Measurements from ENCODE around the gene HTATIP2. TPM values are rescaled to one million over a fixed set of nuclear protein-coding genes. Genes with fewer than 3 reads are reported as not detected.

Gene HTATIP2
- total RNA-seq, 1 experiment from 2014 or later = 43.4 TPM

- TF ChIP-seq REST (IDR thresholded peaks at IDR 0.05; ENCODE audit: low read depth) = no peak
- TF ChIP-seq POLR2AphosphoS5 (IDR thresholded peaks at IDR 0.05; ENCODE audit: low read depth, low read length) = peak; percentile 83
These were observed 24.0 kb downstream of the HTATIP2 start, which contains the start of gene PRMT3 (continued) for GRCh38 chr11:20387261-20388095.

DNA sequence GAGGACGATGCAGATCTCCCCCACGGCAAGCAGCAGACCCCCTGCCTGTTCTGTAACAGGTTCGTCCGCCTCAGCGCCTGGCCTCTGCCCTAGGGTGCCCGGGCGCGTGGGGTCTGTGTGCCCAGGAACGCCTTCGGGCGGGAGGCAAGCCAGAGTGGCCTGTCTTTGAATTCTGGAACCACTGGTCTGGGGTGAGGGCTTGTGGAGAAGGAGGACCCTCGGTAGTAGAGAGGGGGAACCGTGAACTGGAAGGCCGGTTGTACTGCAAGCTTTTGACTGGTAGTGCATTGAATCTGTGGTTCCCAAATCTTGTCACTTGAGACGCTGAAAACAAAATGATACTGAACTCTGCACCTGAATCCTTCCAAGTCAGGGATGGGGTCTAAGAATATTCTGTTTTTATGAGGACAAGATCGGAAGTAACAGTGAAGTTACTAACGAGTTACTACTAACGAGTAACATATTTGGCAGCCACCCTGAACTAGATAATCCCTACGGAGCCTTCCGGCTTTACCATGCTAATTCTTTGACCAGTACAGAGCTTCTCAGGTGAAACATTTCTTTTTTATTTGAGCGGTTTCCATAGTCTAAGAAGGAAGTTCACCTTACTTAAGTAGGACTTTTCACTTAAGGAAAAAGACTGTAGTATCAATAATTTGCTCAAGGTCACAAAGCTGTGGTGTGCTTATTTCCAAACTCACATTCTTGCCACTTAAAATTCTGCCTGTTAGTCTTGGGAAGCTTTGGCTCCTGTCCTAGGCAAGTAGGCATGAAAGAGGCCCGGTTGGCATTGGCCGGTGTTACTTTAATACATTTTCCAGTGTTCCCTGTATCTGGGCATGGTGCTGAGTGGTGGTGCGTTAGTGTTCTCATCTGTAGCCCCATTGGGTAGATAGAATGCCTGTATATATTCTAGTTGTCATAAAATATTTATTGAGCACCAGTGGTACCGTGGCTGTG, 24.9 kb downstream of the HTATIP2 start:
- H3K79me2 ChIP-seq (ENCODE audit: insufficient read depth, low read length) = peaks cover 31% of the 10 kb centered on the region
- TF ChIP-seq ZFX (IDR thresholded peaks at IDR 0.05) (peak; percentile 18), CTCF (IDR thresholded peaks at IDR 0.05 in 2 of 3, conservative IDR thresholded peaks at IDR 0.05 in 1 of 3; ENCODE audit: borderline replicate concordance in 1 of 3, insufficient read depth in 1 of 3, low read depth in 2 of 3, low read length in 2 of 3) (no peak), REST (IDR thresholded peaks at IDR 0.05; ENCODE audit: low read depth) (no peak), YY1 (IDR thresholded peaks at IDR 0.05; ENCODE audit: extremely low read depth, insufficient replicate concordance, low read depth, low read length) (no peak), SIN3A (IDR thresholded peaks at IDR 0.05; ENCODE audit: low read depth) (0 out of 2 replicates have a peak, but pooled peaks have one; percentile 8), SP1 (IDR thresholded peaks at IDR 0.05; ENCODE audit: low read depth) (no peak), RAD21 (IDR thresholded peaks at IDR 0.05; ENCODE audit: low read depth) (no peak), SRF (IDR thresholded peaks at IDR 0.05; ENCODE audit: low read depth) (no peak)
- ATAC-seq (peak; percentile 16), DNase-seq (ENCODE audit: low read depth, low spot score) (no peak)
- H3K27me3 ChIP-seq (ENCODE audit: insufficient read depth, low read length) = no peaks in the 10 kb centered on the region
- H3K4me2 ChIP-seq (ENCODE audit: low read length) = peak overlapping the region; percentile 96
- H3K4me1 ChIP-seq (ENCODE audit: control insufficient read depth in 1 of 2, insufficient read depth in 2 of 2, low read length in 2 of 2) = peaks cover 5 to 9% of the 10 kb centered on the region in 2 experiments; a peak in 3 of 4 replicates
- peaks cover 2 to 6% of the 10 kb centered on the region in 2 experiments; a peak in 2 of 4 replicates for H3K36me3 ChIP-seq (ENCODE audit: control insufficient read depth in 1 of 2, insufficient read depth in 2 of 2, low read length in 2 of 2)
- H3K9ac ChIP-seq (ENCODE audit: low read length) = peak overlapping the region; percentile 100
- intact Hi-C loops (cut with micrococcal nuclease) = no loop called here
- ChIA-PET RAD21 (ENCODE audit: low non-redundant PET in 1 of 2, low total read pairs in 2 of 2, uncharacterized antibody in 2 of 2, unreplicated experiment in 2 of 2) (no interaction called here), POLR2A (no interaction called here), CTCF (interaction anchor here (1.5 kb wide), 1 partner anchor 9 kb away, joined by 6 read pairs; no protein-coding TSS in a partner anchor)
- H3K9me3 ChIP-seq (ENCODE audit: control insufficient read depth in 1 of 2, insufficient read depth in 1 of 2, low read depth in 1 of 2, low read length in 2 of 2) = no peaks in the 10 kb centered on the region
- no peaks in the 10 kb centered on the region for H4K20me1 ChIP-seq (ENCODE audit: insufficient read depth)
- H3K9me2 ChIP-seq (ENCODE audit: insufficient read depth) = no peaks in the 10 kb centered on the region
- BruUV-seq (replicated peaks) = TSS peak; percentile 49
- H3K27ac ChIP-seq (ENCODE audit: low read depth, low read length) = peak overlapping the region; percentile 82
- no peak overlapping the region for H2AFZ ChIP-seq (ENCODE audit: low read depth, low read length, poor library complexity, severe bottlenecking)
- peak overlapping the region; percentile 90 to 99 for H3K4me3 ChIP-seq (replicated peaks in 1 of 2; ENCODE audit: low read depth in 1 of 2, low read length in 2 of 2)
